PC-3 (cell line): Measurements from ENCODE around the gene HTRA2. TPM values are rescaled to one million over a fixed set of nuclear protein-coding genes. Genes with fewer than 3 reads are reported as not detected.

Experiments used
- ATAC-seq: fragments of 200-7000 bp; cut with Tn5 transposase; 2 replicates; pipeline ENCODE4 v1.9.1; 2020; ENCODE audit warnings: mild to moderate bottlenecking, moderate library complexity
- BruUV-seq: library from RNA; stranded (reverse); fragments of 400-500 nt; replicated peaks from 2 replicates; lab custom pipeline; 2021; lab: Mats Ljungman, UMichigan
- CTCF ChIA-PET: fragments of 300-600 bp; sonication (Branson Sonifier 250); formaldehyde crosslinking; loops from one replicate; lab custom pipeline; 2022; ENCODE audit warnings: antibody characterized with exemption; lab: Charles Lee
- POLR2A ChIA-PET: fragments of 300-600 bp; sonication (Branson Sonifier 250); formaldehyde crosslinking; loops from one replicate; lab custom pipeline; 2022; ENCODE audit warnings: antibody characterized with exemption; ENCODE audit not compliant: unreplicated experiment; lab: Charles Lee
- DNase-seq: peaks from one replicate; pipeline ENCODE4 v3.0.0-alpha.2; 2015
- H2AFZ ChIP-seq: fragments of 300-600 bp; sonication (generic); 2 replicates; pipeline ENCODE4 v1.6.0; 2016; ENCODE audit warnings: antibody characterized with exemption, low read length
- H3F3A ChIP-seq: fragments of 300-600 bp; sonication (generic); one replicate; pipeline ENCODE4 v1.6.0; 2017; ENCODE audit warnings: antibody characterized with exemption, low read length, control low read depth, mild to moderate bottlenecking; ENCODE audit not compliant: unreplicated experiment
- H3K27ac ChIP-seq: fragments of 300-600 bp; sonication (generic); 2 replicates; pipeline ENCODE4 v1.5.1; 2016; ENCODE audit warnings: mild to moderate bottlenecking, low read length
- H3K27me3 ChIP-seq: fragments of 300-600 bp; sonication (generic); 2 replicates; pipeline ENCODE4 v1.6.1; 2016; ENCODE audit warnings: low read length, mixed read lengths
- H3K36me3 ChIP-seq: fragments of 300-600 bp; sonication (generic); 2 replicates; pipeline ENCODE4 v1.6.1; 2016; ENCODE audit warnings: low read depth, mixed run types, low read length, mixed read lengths
- H3K4me1 ChIP-seq: fragments of 300-600 bp; sonication (generic); 2 replicates; pipeline ENCODE4 v1.5.1; 2016; ENCODE audit warnings: low read length; ENCODE audit not compliant: insufficient read depth
- H3K4me2 ChIP-seq: fragments of 300-600 bp; sonication (generic); 2 replicates; pipeline ENCODE4 v1.6.0; 2016; ENCODE audit warnings: low read length
- H3K4me3 ChIP-seq: fragments of 300-600 bp; sonication (generic); 2 replicates; pipeline ENCODE4 v1.5.1; 2016; ENCODE audit warnings: mild to moderate bottlenecking, low read length, mixed read lengths
- H3K79me2 ChIP-seq: fragments of 300-600 bp; sonication (generic); 2 replicates; pipeline ENCODE4 v1.6.1; 2017; ENCODE audit warnings: low read length, mixed read lengths
- H3K9ac ChIP-seq: fragments of 300-600 bp; sonication (generic); 2 replicates; pipeline ENCODE4 v1.6.0; 2016; ENCODE audit warnings: mild to moderate bottlenecking, low read length
- H3K9me2 ChIP-seq: fragments of 300-600 bp; sonication (generic); replicated peaks from 2 replicates; pipeline ENCODE4 v1.6.1; 2016; ENCODE audit warnings: mixed run types, low read length, mixed read lengths
- H3K9me3 ChIP-seq: fragments of 300-600 bp; sonication (generic); 2 replicates; pipeline ENCODE4 v1.6.1; 2016; ENCODE audit warnings: low read length, mixed read lengths
- H4K20me1 ChIP-seq: fragments of 300-600 bp; sonication (generic); 2 replicates; pipeline ENCODE4 v1.6.1; 2016; ENCODE audit warnings: low read length, mixed read lengths
- CTCF ChIP-seq: fragments of 300-600 bp; sonication (generic); conservative IDR thresholded peaks from 2 replicates; pipeline ENCODE4 v1.5.1; 2017; ENCODE audit warnings: antibody characterized with exemption, low read depth, mild to moderate bottlenecking, low read length
- EZH2 ChIP-seq: fragments of 300-600 bp; sonication (generic); IDR thresholded peaks from one replicate; pipeline ENCODE4 v1.6.1; 2017; ENCODE audit warnings: antibody characterized with exemption, mild to moderate bottlenecking, low read length; ENCODE audit not compliant: unreplicated experiment
- EZH2phosphoT487 ChIP-seq: fragments of 300-600 bp; sonication (generic); IDR thresholded peaks from 2 replicates; pipeline ENCODE4 v1.6.1; 2018; ENCODE audit warnings: mild to moderate bottlenecking, antibody characterized with exemption, low read length, borderline replicate concordance
- intact Hi-C: fragments of 100-400 bp; cut with micrococcal nuclease; formaldehyde crosslinking; loops from 2 replicates; pipeline ENCODE4 v1.9.0; 2023
- total RNA-seq: library from RNA; depleted of rRNA; stranded (reverse); fragments of >200 nt; gene quantifications from 2 replicates; pipeline ENCODE4 v1.2.3, GENCODE V29; 2014

Gene HTRA2
- total RNA-seq, 1 experiment from 2014 or later, result 71.8 TPM

GRCh38 chr2:74576211-74576862 lies 46.6 kb downstream of the HTRA2 start:
- CTCF ChIA-PET, result no interaction called here
- no peak overlapping the region for H2AFZ ChIP-seq
- no peak for ATAC-seq

GRCh38 chr2:74576863-74577229 lies 47.1 kb downstream of the HTRA2 start:
- Histone ChIP-seq H3K9me2 (no peaks in the 10 kb centered on the region), H3K9ac (no peak overlapping the region), H3K27ac (no peak overlapping the region), H3K4me3 (no peak overlapping the region), H3K9me3 (no peaks in the 10 kb centered on the region), H3K4me1 (peaks cover 10% of the 10 kb centered on the region), H2AFZ (no peak overlapping the region), H3K36me3 (no peaks in the 10 kb centered on the region), H3K79me2 (no peaks in the 10 kb centered on the region), H3F3A (peaks cover 4% of the 10 kb centered on the region), H3K27me3 (no peaks in the 10 kb centered on the region), H4K20me1 (no peaks in the 10 kb centered on the region), H3K4me2 (no peak overlapping the region)
- POLR2A ChIA-PET, result interaction anchor here (0.6 kb wide), 1 partner anchor 47 kb away, joined by 3 read pairs; the partner anchor contains the start of gene HTRA2
- no TSS peak for BruUV-seq
- CTCF ChIA-PET, result no interaction called here
- DNase-seq (no peak), ATAC-seq (no peak)
- TF ChIP-seq CTCF (no peak), EZH2 (no peak), EZH2phosphoT487 (no peak)
- intact Hi-C loops, result no loop called here

More at GRCh38 chr2:74576211-74576862, 46.6 kb downstream of the HTRA2 start:
- H3K27ac ChIP-seq, result no peak overlapping the region
- H3K36me3 ChIP-seq, result no peaks in the 10 kb centered on the region
- H3K4me1 ChIP-seq, result peaks cover 10% of the 10 kb centered on the region
- H3K27me3 ChIP-seq, result no peaks in the 10 kb centered on the region
- no peak for DNase-seq
- no peak overlapping the region for H3K4me3 ChIP-seq
- TF ChIP-seq CTCF (no peak), EZH2 (no peak), EZH2phosphoT487 (no peak)
- H3K4me2 ChIP-seq, result no peak overlapping the region
- POLR2A ChIA-PET, result no interaction called here
- peaks cover 4% of the 10 kb centered on the region for H3F3A ChIP-seq
- no peaks in the 10 kb centered on the region for H3K9me2 ChIP-seq
- no peaks in the 10 kb centered on the region for H3K79me2 ChIP-seq
- H3K9me3 ChIP-seq, result no peaks in the 10 kb centered on the region
- no peaks in the 10 kb centered on the region for H4K20me1 ChIP-seq
- H3K9ac ChIP-seq, result no peak overlapping the region
- BruUV-seq, result no TSS peak
- intact Hi-C loops, result no loop called here

- ATAC-seq (no peak), DNase-seq (no peak)
- Histone ChIP-seq H3K27me3 (no peaks in the 10 kb centered on the region), H4K20me1 (no peaks in the 10 kb centered on the region), H3F3A (peaks cover 4% of the 10 kb centered on the region), H3K9me2 (no peaks in the 10 kb centered on the region), H3K9ac (no peak overlapping the region), H3K4me1 (peaks cover 10% of the 10 kb centered on the region), H3K4me3 (no peak overlapping the region), H3K4me2 (no peak overlapping the region), H3K9me3 (no peaks in the 10 kb centered on the region), H3K27ac (no peak overlapping the region), H3K36me3 (no peaks in the 10 kb centered on the region), H3K79me2 (no peaks in the 10 kb centered on the region), H2AFZ (0 out of 2 replicates have a peak overlapping the region, but pooled peaks have one; percentile 23)
- intact Hi-C loops, result no loop called here
- BruUV-seq, result no TSS peak
- TF ChIP-seq CTCF, result no peak
- TF ChIP-seq EZH2phosphoT487, result no peak
- no peak for TF ChIP-seq EZH2
- CTCF ChIA-PET, result interaction anchor here (0.5 kb wide), 1 partner anchor 258 kb away, joined by 9 read pairs; no protein-coding TSS in a partner anchor
- POLR2A ChIA-PET, result interaction anchor here (0.6 kb wide), 1 partner anchor 48 kb away, joined by 3 read pairs; the partner anchor contains the start of gene HTRA2
These were observed 47.7 kb downstream of the HTRA2 start for GRCh38 chr2:74577448-74577847.
